Esophagus (tissue), 2 donors: ENCODE data around the gene NCAM2. TPM values are rescaled to one million over a fixed set of nuclear protein-coding genes. Genes with fewer than 3 reads are reported as not detected.
"Not testable (repeated sequence)": the region's sequence is repeated elsewhere in the genome, so short reads cannot be mapped to it uniquely, and the experiment has no call there.

Experiments
- H3K27ac ChIP-seq, 2 donors: one replicate each; pipeline ENCODE4 v1.5.1; 2013; ENCODE audit warnings: low read depth in 2 of 2, mild to moderate bottlenecking in 2 of 2, inconsistent platforms in 1 of 2, low read length in 1 of 2, moderate library complexity in 1 of 2
- H3K27me3 ChIP-seq, 2 donors: one replicate each; pipeline ENCODE4 v1.6.1; 2013; ENCODE audit warnings: low read length in 2 of 2, control low read depth in 1 of 2, mild to moderate bottlenecking in 1 of 2; ENCODE audit not compliant: insufficient read depth in 2 of 2, control insufficient read depth in 1 of 2
- H3K36me3 ChIP-seq, 2 donors: one replicate each; pipeline ENCODE4 v1.6.1; 2013; ENCODE audit warnings: low read length in 1 of 2; ENCODE audit not compliant: control insufficient read depth in 2 of 2, insufficient read depth in 2 of 2
- H3K4me1 ChIP-seq, 2 donors: one replicate each; pipeline ENCODE4 v1.6.1; 2013; ENCODE audit warnings: low read length in 1 of 2; ENCODE audit not compliant: control insufficient read depth in 2 of 2, insufficient read depth in 2 of 2
- H3K4me3 ChIP-seq, 2 donors: one replicate each; pipeline ENCODE4 v1.5.1; 2013; ENCODE audit warnings: low read length in 2 of 2, mild to moderate bottlenecking in 2 of 2, low read depth in 1 of 2, moderate library complexity in 1 of 2
- H3K9me3 ChIP-seq, 2 donors: one replicate each; pipeline ENCODE4 v1.6.1; 2013; ENCODE audit warnings: mild to moderate bottlenecking in 2 of 2, low read depth in 1 of 2, low read length in 1 of 2, moderate library complexity in 1 of 2; ENCODE audit not compliant: control insufficient read depth in 2 of 2, insufficient read depth in 1 of 2
- WGBS, 2 donors: extraction: QIAGEN DNeasy Blood & Tissue Kit; methylation state at CpG; one replicate each; pipeline ENCODE4 v1.1.7; 2013; 5-methylcytosine and 5-hydroxymethylcytosine counted together
- polyA plus RNA-seq, 2 donors: library from polyadenylated mRNA; stranded (reverse); fragments of 200-250 nt; gene quantifications; one replicate each; pipeline ENCODE4 v1.2.3, GENCODE V29; 2013
- donor health status: healthy with polysubstance abuse.
- donor health status: Bipolar disorder and iron deficiency.

The NCAM2 gene
- polyA plus RNA-seq, 2 donors, result 0.04 to 0.08 TPM

DNA sequence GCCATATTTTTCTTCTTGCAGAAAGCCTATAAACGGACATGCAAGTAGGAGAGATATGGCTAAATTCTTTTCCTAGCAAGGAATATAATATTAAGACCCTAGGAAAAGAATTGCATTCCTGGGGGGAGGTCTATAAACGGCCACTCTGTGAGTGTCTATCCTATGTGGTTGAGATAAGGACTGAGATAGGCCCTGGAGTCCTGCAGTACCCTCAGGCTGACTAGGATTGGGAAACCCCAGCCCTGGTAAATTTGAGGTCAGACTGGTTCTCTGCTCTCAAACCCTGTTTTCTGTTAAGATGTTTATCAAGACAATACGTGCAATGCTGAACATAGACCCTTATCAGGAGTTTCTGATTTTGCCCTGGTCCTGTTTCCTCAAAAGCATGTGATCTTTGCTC is 404.0 kb downstream of the NCAM2 start:
- H3K27me3 ChIP-seq, H3K27ac ChIP-seq, H3K36me3 ChIP-seq, H3K4me1 ChIP-seq, H3K4me3 ChIP-seq, H3K9me3 ChIP-seq: not testable (repeated sequence)
- WGBS, 2 donors, result 63 to 65% methylated on average over 3 of the region's 3 CpGs

DNA sequence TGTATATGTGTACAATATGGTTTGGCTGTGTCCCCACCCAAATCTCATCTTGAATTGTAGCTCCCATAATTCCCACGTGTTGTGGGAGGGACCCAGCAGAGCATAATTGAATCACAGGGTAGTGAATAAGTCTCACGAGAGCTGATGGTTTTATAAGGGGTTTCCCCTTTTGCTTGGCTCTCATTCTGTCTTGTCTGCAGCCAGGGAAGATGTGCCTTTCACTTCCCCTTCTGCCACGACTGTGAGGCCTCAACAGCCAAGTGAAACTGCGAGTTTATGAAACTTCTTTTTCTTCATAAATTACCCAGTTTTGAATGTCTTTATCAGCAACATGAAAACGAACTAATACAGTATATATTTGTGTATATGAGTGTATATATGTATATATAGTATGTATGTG is 406.1 kb downstream of the NCAM2 start:
- not testable (repeated sequence) for H3K36me3 ChIP-seq, H3K4me3 ChIP-seq, H3K4me1 ChIP-seq, H3K27me3 ChIP-seq, H3K27ac ChIP-seq, H3K9me3 ChIP-seq
- WGBS, 2 donors, result 56 to 68% methylated on average over 5 of the region's 5 CpGs

DNA sequence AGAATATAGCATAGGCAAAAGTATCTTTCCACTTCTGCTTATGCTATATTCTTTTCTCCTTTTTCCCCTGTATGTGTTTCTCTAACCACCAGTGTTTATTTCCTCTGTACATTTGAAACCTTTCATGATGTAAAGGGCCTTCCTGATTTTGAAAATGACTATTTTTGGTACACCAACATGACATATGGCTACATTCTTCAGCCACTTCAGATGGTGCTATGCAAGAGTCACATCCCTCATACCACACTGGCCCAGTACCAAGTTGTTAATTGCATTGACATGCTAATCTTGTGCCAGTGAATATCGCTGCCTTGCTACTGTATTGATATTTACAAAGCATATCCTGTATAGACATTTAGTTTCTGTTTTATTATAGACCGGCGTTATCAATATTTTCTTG is 408.7 kb downstream of the NCAM2 start:
- no peak overlapping the region for H3K4me3 ChIP-seq
- no peaks in the 10 kb centered on the region for H3K9me3 ChIP-seq
- no peak overlapping the region for H3K27ac ChIP-seq
- 84% methylated on average over 3 of the region's 3 CpGs for WGBS, 2 donors
- H3K4me1 ChIP-seq, result no peaks in the 10 kb centered on the region
- H3K27me3 ChIP-seq, result no peaks in the 10 kb centered on the region
- H3K36me3 ChIP-seq, result no peaks in the 10 kb centered on the region

DNA sequence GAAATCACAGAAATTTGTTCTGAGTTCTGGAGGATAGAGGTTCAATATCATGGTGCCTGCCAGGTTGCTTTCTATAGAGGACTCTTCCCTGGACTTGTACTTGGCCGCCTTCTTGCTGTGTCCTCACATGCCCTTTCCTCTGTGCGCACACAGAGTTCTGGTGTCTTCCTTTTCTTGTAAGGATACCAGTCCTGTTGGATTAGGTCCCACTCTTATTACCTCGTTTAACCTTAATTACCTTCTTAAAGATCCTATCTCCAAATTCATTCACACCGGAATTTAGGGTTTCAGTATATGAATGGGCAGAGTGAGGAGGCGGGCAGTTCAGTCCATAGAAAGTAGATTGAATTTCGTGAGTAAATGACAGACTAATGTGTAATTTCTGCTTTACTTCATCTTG is 413.9 kb downstream of the NCAM2 start:
- H3K27me3 ChIP-seq, result no peaks in the 10 kb centered on the region
- no peaks in the 10 kb centered on the region for H3K4me1 ChIP-seq
- H3K36me3 ChIP-seq, result no peaks in the 10 kb centered on the region
- H3K27ac ChIP-seq, result no peak overlapping the region
- H3K9me3 ChIP-seq, result no peaks in the 10 kb centered on the region
- 74 to 77% methylated on average over 6 of the region's 6 CpGs for WGBS, 2 donors
- no peak overlapping the region for H3K4me3 ChIP-seq

DNA sequence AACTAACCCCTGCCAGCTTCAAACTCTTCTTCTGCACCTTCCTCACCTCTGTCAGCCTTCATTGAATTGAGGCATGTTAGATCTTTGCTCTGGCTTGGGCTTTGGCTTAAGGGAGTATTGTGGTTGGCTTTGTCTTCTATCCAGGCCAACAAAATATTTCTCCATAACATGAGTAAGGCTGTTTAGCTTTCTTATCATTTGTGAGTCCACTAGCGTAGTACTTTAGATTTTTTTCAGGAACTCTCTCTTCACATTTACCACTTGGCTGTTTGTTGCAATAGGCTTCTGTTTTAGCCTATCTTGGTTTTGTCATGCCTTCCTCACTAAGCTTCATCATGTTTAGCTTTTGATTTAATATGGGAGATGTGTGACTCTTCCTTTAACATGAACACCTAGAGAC is 417.5 kb downstream of the NCAM2 start:
- Histone ChIP-seq H3K27ac (no peak overlapping the region), H3K27me3 (no peaks in the 10 kb centered on the region), H3K4me3 (no peak overlapping the region), H3K9me3 (no peaks in the 10 kb centered on the region), H3K36me3 (no peaks in the 10 kb centered on the region), H3K4me1 (no peaks in the 10 kb centered on the region)
- WGBS, 2 donors, result 69 to 78% methylated on average over 1 of the region's 1 CpG

DNA sequence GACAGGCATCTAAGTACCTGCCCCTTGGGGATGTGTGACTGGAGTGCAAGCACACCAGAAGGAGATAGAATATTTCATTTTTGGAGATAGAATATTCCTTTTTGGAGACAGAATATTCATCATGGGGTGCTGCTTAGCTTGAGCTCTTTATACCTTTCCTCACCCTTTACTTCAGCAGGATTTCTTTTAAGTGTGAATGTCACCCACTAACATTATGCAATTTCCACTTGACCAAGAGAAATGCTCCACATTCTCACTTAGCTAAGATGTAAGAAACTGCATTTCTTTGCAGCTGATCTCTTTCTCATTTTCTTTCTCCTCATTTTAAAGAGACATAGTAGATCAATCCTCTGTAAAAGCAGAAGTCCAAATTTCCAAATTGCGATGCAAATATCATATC is 436.7 kb downstream of the NCAM2 start:
- H3K36me3 ChIP-seq, result no peaks in the 10 kb centered on the region
- peaks cover 0 to 2% of the 10 kb centered on the region in 2 donors for H3K9me3 ChIP-seq
- 92 to 97% methylated on average over 1 of the region's 1 CpG for WGBS, 2 donors
- H3K27me3 ChIP-seq, result no peaks in the 10 kb centered on the region
- no peak overlapping the region for H3K4me3 ChIP-seq
- H3K4me1 ChIP-seq, result no peaks in the 10 kb centered on the region
- H3K27ac ChIP-seq, result no peak overlapping the region

DNA sequence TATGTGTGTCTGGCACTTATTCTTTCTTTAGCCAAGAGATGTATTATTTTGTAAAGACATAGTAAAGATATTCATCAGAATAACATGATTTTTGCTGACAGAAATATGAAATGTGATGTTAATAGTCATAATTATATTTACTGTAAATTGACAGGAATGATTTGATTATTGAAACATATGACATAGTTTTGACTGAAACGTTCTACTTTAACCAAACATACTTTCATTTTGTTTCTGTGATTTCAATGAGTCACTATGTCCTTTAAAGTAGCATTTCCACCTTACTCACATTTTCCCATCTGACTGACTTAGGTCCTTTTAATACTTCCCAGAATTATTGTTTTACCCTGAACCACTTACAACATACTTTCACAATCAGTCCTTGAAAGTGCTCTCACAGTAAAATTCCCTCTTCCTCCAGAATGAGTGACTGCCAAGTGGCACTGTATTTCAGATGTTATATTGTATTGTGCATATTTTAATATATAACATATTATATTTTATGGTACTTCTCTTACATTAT is 437.9 kb downstream of the NCAM2 start:
- 29 to 33% methylated on average over 1 of the region's 1 CpG for WGBS, 2 donors

DNA sequence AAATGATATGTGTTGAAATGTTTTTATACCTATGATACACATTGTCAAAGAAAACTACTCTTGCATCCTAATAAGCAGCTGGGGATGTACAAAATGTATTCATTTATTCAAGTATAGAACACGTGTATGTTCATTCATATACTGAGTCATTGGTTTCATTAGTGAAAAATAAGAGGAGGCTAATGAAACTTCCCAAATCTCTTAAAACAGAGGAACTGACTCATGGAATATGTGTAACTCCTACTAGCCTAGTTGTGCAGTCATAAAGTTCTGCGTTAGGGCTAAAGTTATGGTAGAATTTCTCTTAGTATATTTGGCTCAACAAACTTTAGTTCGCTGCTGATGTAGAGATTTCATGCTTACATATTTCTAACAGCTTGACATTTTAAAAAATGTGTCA is 441.6 kb downstream of the NCAM2 start:
- Histone ChIP-seq H3K4me3 (no peak overlapping the region), H3K36me3 (no peaks in the 10 kb centered on the region), H3K4me1 (no peaks in the 10 kb centered on the region), H3K27ac (no peak overlapping the region), H3K27me3 (no peaks in the 10 kb centered on the region), H3K9me3 (peaks cover 2% of the 10 kb centered on the region in 2 donors)
- WGBS, 2 donors, result 88 to 92% methylated on average over 3 of the region's 3 CpGs

More for the DNA sequence above, 437.9 kb downstream of the NCAM2 start:
- peaks cover 2% of the 10 kb centered on the region in 2 donors for H3K9me3 ChIP-seq
- H3K36me3 ChIP-seq, result no peaks in the 10 kb centered on the region
- no peak overlapping the region for H3K27ac ChIP-seq
- H3K27me3 ChIP-seq, result no peaks in the 10 kb centered on the region
- H3K4me3 ChIP-seq, result no peak overlapping the region
- H3K4me1 ChIP-seq, result no peaks in the 10 kb centered on the region

DNA sequence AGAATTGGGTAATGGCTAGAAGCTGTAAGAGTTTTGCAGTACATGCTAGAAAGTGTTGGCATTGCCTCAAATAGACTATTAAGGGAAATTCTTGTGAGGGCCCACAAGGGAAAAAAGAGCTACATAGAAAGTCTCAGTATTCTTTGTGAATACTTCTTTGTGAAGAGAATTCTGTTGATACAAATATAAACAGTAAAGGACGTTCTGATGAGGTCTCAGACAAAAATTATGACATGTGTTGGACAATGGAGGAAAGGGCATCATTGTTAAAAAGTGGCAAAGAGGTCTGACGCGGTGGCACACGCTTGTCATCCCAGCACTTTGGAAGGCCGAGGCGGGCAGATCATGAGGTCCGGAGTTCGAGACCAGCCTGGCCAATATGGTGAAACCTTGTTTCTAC is 458.9 kb downstream of the NCAM2 start:
- Histone ChIP-seq H3K9me3 (peaks cover 0 to 5% of the 10 kb centered on the region in 2 donors), H3K27ac (no peak overlapping the region), H3K27me3 (no peaks in the 10 kb centered on the region), H3K4me3 (no peak overlapping the region), H3K36me3 (no peaks in the 10 kb centered on the region), H3K4me1 (no peaks in the 10 kb centered on the region)
- WGBS, 2 donors, result 85 to 87% methylated on average over 8 of the region's 8 CpGs

DNA sequence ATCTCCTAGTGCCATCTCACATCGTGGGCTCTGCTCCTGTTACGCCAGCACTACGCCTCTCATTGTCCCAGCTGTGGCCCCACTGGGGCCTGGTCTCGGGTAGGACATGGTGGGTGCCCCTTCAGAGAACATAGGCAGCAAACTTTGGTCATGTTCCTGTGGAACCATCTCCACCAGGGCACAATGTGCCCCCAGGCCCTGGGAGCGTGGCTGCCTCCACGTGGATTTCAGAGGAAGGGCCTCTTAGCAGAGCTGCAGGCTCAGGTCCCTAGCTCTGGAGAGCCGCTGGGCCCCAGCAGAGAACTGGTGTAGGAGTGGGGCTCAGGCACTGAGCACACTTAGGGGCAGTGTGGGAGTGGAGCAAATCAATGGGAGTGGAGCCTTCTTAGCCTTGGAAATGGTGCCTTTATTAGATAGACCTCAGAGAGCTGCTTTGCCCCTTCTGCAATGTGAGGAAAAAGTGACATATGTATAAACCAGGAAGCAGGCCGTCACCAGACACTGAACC is 460.0 kb downstream of the NCAM2 start:
- Histone ChIP-seq H3K4me3 (no peak overlapping the region), H3K9me3 (peaks cover 0 to 5% of the 10 kb centered on the region in 2 donors), H3K4me1 (no peaks in the 10 kb centered on the region), H3K27me3 (no peaks in the 10 kb centered on the region), H3K27ac (no peak overlapping the region), H3K36me3 (no peaks in the 10 kb centered on the region)
- WGBS, 2 donors, result 77 to 84% methylated on average over 8 of the region's 8 CpGs
